SK-N-SH treated with all-trans-retinoic acid at 6 μM for 48 hours (cell line): Measurements from ENCODE around the gene S100A2.

ENCODE experiments used
- ATAC-seq: fragments of 200-7000 bp; cut with Tn5 transposase; 3 replicates; pipeline ENCODE4 v1.9.1; 2020; ENCODE audit warnings: mild to moderate bottlenecking, moderate library complexity
- ARNTL ChIP-seq: fragments of 450-650 bp; formaldehyde crosslinking; IDR thresholded peaks from 2 replicates; pipeline ENCODE4 v1.5.0; 2020; ENCODE audit warnings: low read depth, mild to moderate bottlenecking, moderate library complexity, borderline replicate concordance
- CREB5 ChIP-seq: fragments of 250-450 bp; sonication (Bioruptor Pico); IDR thresholded peaks from 2 replicates; pipeline ENCODE4 v1.5.1; 2020; ENCODE audit warnings: low read depth, mild to moderate bottlenecking, moderate library complexity
- CSDC2 ChIP-seq: fragments of 250-450 bp; sonication (Bioruptor Pico); IDR thresholded peaks from 2 replicates; pipeline ENCODE4 v1.5.0; 2020; ENCODE audit warnings: mild to moderate bottlenecking, moderate library complexity
- CSRNP3 ChIP-seq: fragments of 250-450 bp; sonication (Bioruptor Pico); IDR thresholded peaks from 2 replicates; pipeline ENCODE4 v1.5.1; 2021; ENCODE audit warnings: mild to moderate bottlenecking, moderate library complexity
- GLIS3 ChIP-seq: fragments of 250-450 bp; sonication (Bioruptor Pico); IDR thresholded peaks from 2 replicates; pipeline ENCODE4 v1.5.0; 2020; ENCODE audit warnings: mild to moderate bottlenecking, moderate library complexity
- ISL1 ChIP-seq: fragments of 250-450 bp; sonication (Bioruptor Pico); IDR thresholded peaks from 2 replicates; pipeline ENCODE4 v2.1.2; 2022; ENCODE audit warnings: mild to moderate bottlenecking, moderate library complexity
- OSR1 ChIP-seq: fragments of 250-450 bp; sonication (Bioruptor Pico); IDR thresholded peaks from 2 replicates; pipeline ENCODE4 v1.8.0; 2022; ENCODE audit warnings: moderate library complexity, mild to moderate bottlenecking, inconsistent platforms
- POU6F1 ChIP-seq: fragments of 250-450 bp; sonication (Bioruptor Pico); IDR thresholded peaks from 2 replicates; pipeline ENCODE4 v1.8.0; 2021; ENCODE audit warnings: low read depth, mild to moderate bottlenecking, moderate library complexity, borderline replicate concordance
- PPARA ChIP-seq: fragments of 250-450 bp; sonication (Bioruptor Pico); IDR thresholded peaks from 2 replicates; pipeline ENCODE4 v1.5.0; 2020; ENCODE audit warnings: mild to moderate bottlenecking, borderline replicate concordance
- SNAI2 ChIP-seq: fragments of 250-450 bp; sonication (Bioruptor Pico); IDR thresholded peaks from 2 replicates; pipeline ENCODE4 v1.5.0; 2020; ENCODE audit warnings: mild to moderate bottlenecking, moderate library complexity
- TCF4 ChIP-seq: fragments of 250-450 bp; sonication (Bioruptor Pico); IDR thresholded peaks from 2 replicates; pipeline ENCODE4 v1.8.0; 2021; ENCODE audit warnings: mild to moderate bottlenecking, moderate library complexity, borderline replicate concordance
- TOX ChIP-seq: fragments of 250-450 bp; sonication (Bioruptor Pico); IDR thresholded peaks from 2 replicates; pipeline ENCODE4 v1.8.0; 2021; ENCODE audit warnings: mild to moderate bottlenecking, moderate library complexity, borderline replicate concordance
- ZC3H10 ChIP-seq: fragments of 250-450 bp; sonication (Bioruptor Pico); IDR thresholded peaks from 2 replicates; pipeline ENCODE4 v1.5.1; 2021; ENCODE audit warnings: mild to moderate bottlenecking, moderate library complexity
- ZFP3 ChIP-seq: fragments of 250-450 bp; sonication (Bioruptor Pico); IDR thresholded peaks from 2 replicates; pipeline ENCODE4 v1.5.0; 2020; ENCODE audit warnings: mild to moderate bottlenecking, moderate library complexity
- ZFP30 ChIP-seq: fragments of 450-650 bp; formaldehyde crosslinking; IDR thresholded peaks from 2 replicates; pipeline ENCODE4 v1.5.0; 2022; ENCODE audit warnings: mild to moderate bottlenecking, moderate library complexity
- ZNF565 ChIP-seq: fragments of 450-650 bp; formaldehyde crosslinking; conservative IDR thresholded peaks from 2 replicates; pipeline ENCODE4 v1.5.0; 2020; ENCODE audit warnings: low read depth, mild to moderate bottlenecking, moderate library complexity
- ZNF70 ChIP-seq: fragments of 450-650 bp; formaldehyde crosslinking; IDR thresholded peaks from 2 replicates; pipeline ENCODE4 v1.5.0; 2020; ENCODE audit warnings: mild to moderate bottlenecking, moderate library complexity
- ZNF8 ChIP-seq: fragments of 450-650 bp; formaldehyde crosslinking; IDR thresholded peaks from 2 replicates; pipeline ENCODE4 v1.5.0; 2020; ENCODE audit warnings: mild to moderate bottlenecking, moderate library complexity
- TF ChIP-seq, protein P1 (sequence below): fragments of 250-450 bp; sonication (Bioruptor Pico); IDR thresholded peaks from 2 replicates; pipeline ENCODE4 v1.5.0; 2020; ENCODE audit warnings: mild to moderate bottlenecking, moderate library complexity

The S100A2 gene

DNA sequence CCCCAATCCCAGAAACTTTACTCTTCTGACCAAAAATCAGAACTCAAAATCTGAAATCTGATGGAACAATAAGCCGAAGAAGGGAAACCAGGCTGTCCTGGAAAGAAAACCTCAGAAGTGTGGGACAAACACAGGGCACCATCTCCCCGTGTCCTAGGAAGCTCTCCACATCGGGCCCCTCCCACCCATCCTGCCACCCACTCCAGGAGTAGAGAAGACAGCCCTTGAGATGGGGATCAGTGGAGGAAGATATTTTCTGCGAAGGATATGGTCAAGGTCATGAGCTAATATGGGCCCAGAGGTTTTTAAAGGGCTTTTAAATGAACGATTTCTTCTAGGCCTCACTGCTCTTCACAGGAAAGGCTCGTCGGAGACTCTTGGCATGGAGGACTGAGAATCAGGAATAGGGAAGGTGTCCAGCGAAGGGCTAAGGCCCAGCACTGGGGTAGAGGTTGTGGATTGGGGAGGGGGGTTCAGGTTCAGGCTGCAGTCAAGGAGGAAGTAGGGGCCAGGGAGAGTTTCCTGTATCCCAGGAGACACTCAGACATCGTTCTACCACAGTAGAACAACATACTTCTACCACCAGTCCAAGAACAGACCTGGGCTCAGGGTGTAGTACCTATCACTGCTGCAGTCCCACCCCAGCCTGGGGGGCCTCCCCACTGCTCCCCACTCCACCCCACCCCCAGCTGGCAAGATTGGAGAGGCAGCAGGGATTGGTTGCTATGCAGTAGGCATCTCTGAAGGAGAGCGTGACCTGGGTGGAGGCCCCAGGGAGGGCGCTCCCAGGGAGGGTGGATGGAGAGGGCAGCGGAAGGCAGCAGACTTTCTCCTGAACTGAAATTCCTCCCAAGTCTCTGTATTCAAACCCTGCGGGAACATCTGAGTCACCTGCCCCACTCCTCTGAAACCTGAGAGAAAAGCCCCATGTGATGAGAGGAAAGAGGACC lies 23.7 kb downstream of the S100A2 start:
- TF ChIP-seq POU6F1 (CRISPR knock-in tag) (no peak), ZFP30 (CRISPR knock-in tag) (no peak), ZNF70 (CRISPR knock-in tag) (no peak), CSDC2 (no peak), CREB5 (no peak), CSRNP3 (CRISPR knock-in tag) (no peak), ISL1 (CRISPR knock-in tag) (no peak), ZC3H10 (no peak), ZNF8 (no peak), ZFP3 (CRISPR knock-in tag) (no peak), TOX (no peak), TCF4 (CRISPR knock-in tag) (no peak), ZNF565 (no peak), ARNTL (no peak)
- TF ChIP-seq, protein P1, sequence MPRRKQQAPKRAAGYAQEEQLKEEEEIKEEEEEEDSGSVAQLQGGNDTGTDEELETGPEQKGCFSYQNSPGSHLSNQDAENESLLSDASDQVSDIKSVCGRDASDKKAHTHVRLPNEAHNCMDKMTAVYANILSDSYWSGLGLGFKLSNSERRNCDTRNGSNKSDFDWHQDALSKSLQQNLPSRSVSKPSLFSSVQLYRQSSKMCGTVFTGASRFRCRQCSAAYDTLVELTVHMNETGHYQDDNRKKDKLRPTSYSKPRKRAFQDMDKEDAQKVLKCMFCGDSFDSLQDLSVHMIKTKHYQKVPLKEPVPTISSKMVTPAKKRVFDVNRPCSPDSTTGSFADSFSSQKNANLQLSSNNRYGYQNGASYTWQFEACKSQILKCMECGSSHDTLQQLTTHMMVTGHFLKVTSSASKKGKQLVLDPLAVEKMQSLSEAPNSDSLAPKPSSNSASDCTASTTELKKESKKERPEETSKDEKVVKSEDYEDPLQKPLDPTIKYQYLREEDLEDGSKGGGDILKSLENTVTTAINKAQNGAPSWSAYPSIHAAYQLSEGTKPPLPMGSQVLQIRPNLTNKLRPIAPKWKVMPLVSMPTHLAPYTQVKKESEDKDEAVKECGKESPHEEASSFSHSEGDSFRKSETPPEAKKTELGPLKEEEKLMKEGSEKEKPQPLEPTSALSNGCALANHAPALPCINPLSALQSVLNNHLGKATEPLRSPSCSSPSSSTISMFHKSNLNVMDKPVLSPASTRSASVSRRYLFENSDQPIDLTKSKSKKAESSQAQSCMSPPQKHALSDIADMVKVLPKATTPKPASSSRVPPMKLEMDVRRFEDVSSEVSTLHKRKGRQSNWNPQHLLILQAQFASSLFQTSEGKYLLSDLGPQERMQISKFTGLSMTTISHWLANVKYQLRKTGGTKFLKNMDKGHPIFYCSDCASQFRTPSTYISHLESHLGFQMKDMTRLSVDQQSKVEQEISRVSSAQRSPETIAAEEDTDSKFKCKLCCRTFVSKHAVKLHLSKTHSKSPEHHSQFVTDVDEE (CRISPR knock-in tag), result no peak
- no peak for ATAC-seq

DNA sequence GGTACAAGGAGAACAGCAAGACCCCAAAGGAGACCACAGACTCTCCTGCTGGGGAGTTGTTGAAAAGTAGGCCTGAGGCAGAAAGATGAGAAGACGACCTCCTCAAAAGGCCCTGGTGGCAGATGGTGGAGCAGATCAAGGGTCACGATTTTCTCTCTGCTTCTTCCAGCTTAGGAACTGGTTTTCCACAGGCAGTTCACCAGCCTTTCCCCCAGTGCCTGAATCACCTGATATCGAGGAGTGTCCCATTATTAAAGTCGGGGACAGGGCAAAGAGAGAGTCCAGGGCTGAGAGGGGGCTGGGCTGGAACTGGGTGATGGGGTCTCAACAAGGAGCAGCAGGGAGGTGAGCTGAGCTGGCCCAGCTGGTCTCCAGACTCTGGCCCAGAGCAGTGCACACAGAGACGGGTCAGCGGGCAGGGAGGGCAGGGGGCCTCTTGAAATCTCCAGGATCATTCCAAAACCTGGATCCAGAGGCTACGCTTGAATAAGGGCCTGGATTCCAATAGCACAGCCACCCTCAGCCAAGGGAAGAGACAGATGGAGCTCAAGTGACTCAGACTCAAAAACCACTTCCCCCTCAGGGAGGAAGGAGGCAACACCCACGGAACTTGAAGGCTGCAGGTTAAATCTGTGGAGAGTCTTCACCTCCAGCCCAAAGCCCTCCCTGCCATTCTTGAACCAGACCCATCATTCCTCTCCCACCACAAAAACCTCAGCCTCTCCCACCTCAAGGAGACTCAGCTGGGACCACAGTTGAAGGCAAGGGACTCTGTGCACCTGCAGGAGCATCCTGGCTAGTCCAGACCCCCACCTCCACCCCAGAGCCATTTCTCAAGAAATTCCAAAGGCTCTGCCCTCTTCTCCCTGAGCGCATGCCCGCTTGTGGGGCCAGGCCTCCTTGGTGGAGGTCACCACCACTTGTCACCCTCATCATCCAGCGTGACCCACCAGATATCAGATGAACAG lies 25.0 kb downstream of the S100A2 start, which contains the start of gene S100A5:
Gene S100A5 (minus strand): TSS at position 541 of the 968 bp plus-strand sequence. CDS start 743 bp downstream, outside the sequence.
- TF ChIP-seq SNAI2, result no peak
- TF ChIP-seq, all 23 proteins: peak for 0
- no peak for ATAC-seq

GRCh38 chr1:153539395-153540093 lies 26.1 kb downstream of the S100A2 start:
- ATAC-seq, result no peak
- TF ChIP-seq TOX (no peak), CSRNP3 (CRISPR knock-in tag) (no peak), ISL1 (CRISPR knock-in tag) (no peak), TCF4 (CRISPR knock-in tag) (no peak), ZFP30 (CRISPR knock-in tag) (no peak), GLIS3 (CRISPR knock-in tag) (no peak), OSR1 (CRISPR knock-in tag) (no peak), ZNF8 (no peak), ZC3H10 (no peak), PPARA (CRISPR knock-in tag) (no peak)
- TF ChIP-seq, protein P1 (CRISPR knock-in tag), result no peak
